GM19239 (cell line): Measurements from ENCODE around the gene AMBRA1.

Experiments used
- DNase-seq: peaks from one replicate; pipeline ENCODE4 v3.0.0; 2011; ENCODE audit warnings: low spot score; ENCODE audit not compliant: insufficient read length
- FAIRE-seq: peaks from 2 replicates; lab custom pipeline; 2011; peaks lifted over from hg19 to GRCh38; lab: Jason Lieb, UNC

AMBRA1 gene

GRCh38 chr11:46480909-46481308 is 112.9 kb downstream of the AMBRA1 start:
- FAIRE-seq (no peak), DNase-seq (no peak)

- FAIRE-seq: no peak
- DNase-seq: no peak
Measured at GRCh38 chr11:46480166-46480726, 113.6 kb downstream of the AMBRA1 start.

GRCh38 chr11:46479601-46480000 is 114.2 kb downstream of the AMBRA1 start:
- DNase-seq (no peak), FAIRE-seq (no peak)

GRCh38 chr11:46478196-46478595 is 115.6 kb downstream of the AMBRA1 start:
- no peak for DNase-seq
- no peak for FAIRE-seq

- no peak for FAIRE-seq
Measured at GRCh38 chr11:46477136-46477535, 116.7 kb downstream of the AMBRA1 start.

GRCh38 chr11:46475926-46476545 is 117.8 kb downstream of the AMBRA1 start:
- FAIRE-seq: no peak
- no peak for DNase-seq

More at GRCh38 chr11:46477136-46477535, 116.7 kb downstream of the AMBRA1 start:
- DNase-seq: no peak

GRCh38 chr11:46475051-46475925 is 118.5 kb downstream of the AMBRA1 start:
- FAIRE-seq (no peak), DNase-seq (no peak)

- DNase-seq: no peak
- FAIRE-seq: no peak
Measured at GRCh38 chr11:46472662-46472994, 121.2 kb downstream of the AMBRA1 start.

- DNase-seq (no peak), FAIRE-seq (no peak)
Measured at GRCh38 chr11:46471943-46472661, 121.7 kb downstream of the AMBRA1 start.

GRCh38 chr11:46469926-46470325 is 123.9 kb downstream of the AMBRA1 start:
- FAIRE-seq (no peak), DNase-seq (no peak)

GRCh38 chr11:46465683-46466082 is 128.1 kb downstream of the AMBRA1 start:
- DNase-seq: no peak
- FAIRE-seq: no peak

GRCh38 chr11:46463701-46464421 is 130.0 kb downstream of the AMBRA1 start:
- DNase-seq (no peak), FAIRE-seq (no peak)

- FAIRE-seq (no peak), DNase-seq (no peak)
Measured at GRCh38 chr11:46461461-46461927, 132.3 kb downstream of the AMBRA1 start.

- DNase-seq: no peak
- FAIRE-seq: no peak
Measured at GRCh38 chr11:46458491-46458890, 135.3 kb downstream of the AMBRA1 start.

- DNase-seq: no peak
- no peak for FAIRE-seq
Measured at GRCh38 chr11:46457659-46458424, 136.0 kb downstream of the AMBRA1 start.

GRCh38 chr11:46457021-46457420 is 136.8 kb downstream of the AMBRA1 start:
- DNase-seq: no peak
- FAIRE-seq: no peak

GRCh38 chr11:46456269-46457001 is 137.4 kb downstream of the AMBRA1 start:
- no peak for DNase-seq

GRCh38 chr11:46455834-46456233 is 138.0 kb downstream of the AMBRA1 start:
- DNase-seq: no peak

More at GRCh38 chr11:46456269-46457001, 137.4 kb downstream of the AMBRA1 start:
- FAIRE-seq: no peak

More at GRCh38 chr11:46455834-46456233, 138.0 kb downstream of the AMBRA1 start:
- FAIRE-seq: no peak
